HG03135 (cell line): ENCODE measurements around the gene SEC61A2.
"Not testable (repeated sequence)": the region's sequence is repeated elsewhere in the genome, so short reads cannot be mapped to it uniquely, and the experiment has no call there.

Source experiments
- ATAC-seq: cut with Tn5 transposase; IDR thresholded peaks from one replicate; pipeline ENCODE4 v1.9.1; 2021; ENCODE audit warnings: mild to moderate bottlenecking, moderate library complexity; ENCODE audit not compliant: unreplicated experiment

Gene SEC61A2

DNA sequence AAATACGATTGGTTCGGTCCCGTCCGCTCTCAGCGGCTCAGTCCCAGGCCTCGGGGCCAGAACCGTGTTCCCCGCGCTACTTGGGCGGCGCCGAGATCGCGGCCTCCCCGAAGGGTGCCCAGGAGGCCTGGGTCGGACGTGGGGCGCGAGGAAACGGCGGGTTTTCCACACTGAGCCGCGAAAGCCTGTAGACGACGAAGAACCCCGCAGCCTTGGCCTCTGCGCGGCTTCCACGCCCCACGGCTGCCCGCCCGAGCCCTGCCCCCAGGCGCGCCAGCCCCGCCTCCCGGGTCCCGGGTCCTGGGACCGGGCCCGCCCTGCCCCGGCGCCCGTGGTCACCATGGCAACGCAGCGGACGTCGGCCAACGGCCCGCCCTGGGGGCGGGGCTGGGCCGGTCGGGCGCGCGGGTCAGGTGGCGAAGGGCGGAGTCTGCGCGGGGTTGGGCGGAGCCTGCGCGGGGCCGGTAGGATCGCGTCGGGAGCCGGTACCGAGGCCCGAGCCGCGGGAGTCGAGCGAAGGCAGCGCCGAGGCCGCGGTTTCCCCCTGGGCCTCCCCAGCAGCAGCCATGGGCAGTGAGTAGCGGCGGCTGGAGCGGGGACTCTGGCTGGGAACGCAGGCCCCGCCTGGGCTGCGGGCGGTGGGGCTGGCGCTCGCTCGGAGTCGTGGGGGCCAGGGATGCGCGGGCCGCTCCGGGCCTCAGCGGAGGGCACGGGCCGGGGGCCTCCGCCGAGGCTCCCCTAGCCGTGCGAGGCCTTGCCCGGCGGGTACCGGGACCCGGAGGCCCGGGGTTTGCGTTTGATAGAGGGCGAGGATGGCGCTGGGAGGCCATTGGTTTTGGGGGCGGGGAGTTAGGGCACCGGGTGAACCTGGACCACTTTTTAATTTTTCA lies at the start of gene SEC61A2:
Gene SEC61A2, plus strand, starts transcription at position 456 of the 890 bp plus-strand sequence. Its CDS starts 111 bp downstream, at position 567.
- ATAC-seq: peak; percentile 93

- no peak for ATAC-seq
Observed at GRCh38 chr10:12081470-12081869, 48.0 kb upstream of the SEC61A2 start.

GRCh38 chr10:12081879-12082557 lies 47.5 kb upstream of the SEC61A2 start:
- ATAC-seq: no peak

GRCh38 chr10:12088919-12089318 lies 40.6 kb upstream of the SEC61A2 start:
- ATAC-seq: no peak

- no peak for ATAC-seq
Observed at GRCh38 chr10:12091421-12091820, 38.1 kb upstream of the SEC61A2 start.

GRCh38 chr10:12097361-12097760 lies 32.1 kb upstream of the SEC61A2 start:
- not testable (repeated sequence) for ATAC-seq

DNA sequence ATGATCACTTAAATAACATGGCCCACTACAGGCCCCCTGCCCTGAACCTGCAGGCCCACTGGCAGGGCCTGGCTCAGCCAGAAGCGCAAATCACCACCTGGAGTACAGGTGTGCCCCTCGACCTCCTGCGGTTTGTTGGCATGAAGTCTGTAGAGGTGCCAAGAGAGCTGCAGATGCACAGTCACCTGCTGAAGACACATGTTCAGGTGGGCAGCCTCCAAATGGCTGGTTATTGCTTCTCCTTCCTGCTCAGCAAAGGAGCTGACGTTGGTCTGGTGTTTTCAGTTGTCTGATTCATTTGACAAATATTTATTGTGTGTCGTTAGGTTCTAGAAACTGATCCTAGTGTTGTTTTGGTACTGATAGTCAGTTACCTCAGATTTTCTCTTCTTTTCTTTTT lies 31.7 kb upstream of the SEC61A2 start:
- ATAC-seq: no peak

GRCh38 chr10:12098966-12099365 lies 30.5 kb upstream of the SEC61A2 start:
- ATAC-seq: no peak

DNA sequence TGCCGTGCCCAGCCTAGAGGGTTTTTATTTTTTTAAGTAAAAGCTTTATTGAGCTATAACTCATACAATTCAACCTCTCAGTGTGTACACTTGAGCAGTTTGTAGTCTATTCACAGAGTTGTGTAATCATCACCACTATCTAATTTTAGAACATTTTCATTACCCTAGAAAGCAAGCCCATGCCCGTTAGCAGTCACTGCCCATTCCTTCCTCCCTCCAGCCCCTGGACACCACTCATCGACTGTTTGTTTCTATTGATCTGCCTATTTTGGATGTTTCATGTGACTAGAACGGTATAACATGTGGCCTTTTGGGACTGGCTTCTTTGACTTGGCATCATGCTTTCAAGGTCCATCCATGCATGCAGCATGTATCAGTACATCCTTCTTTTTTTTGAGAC lies 25.7 kb upstream of the SEC61A2 start:
- no peak for ATAC-seq

DNA sequence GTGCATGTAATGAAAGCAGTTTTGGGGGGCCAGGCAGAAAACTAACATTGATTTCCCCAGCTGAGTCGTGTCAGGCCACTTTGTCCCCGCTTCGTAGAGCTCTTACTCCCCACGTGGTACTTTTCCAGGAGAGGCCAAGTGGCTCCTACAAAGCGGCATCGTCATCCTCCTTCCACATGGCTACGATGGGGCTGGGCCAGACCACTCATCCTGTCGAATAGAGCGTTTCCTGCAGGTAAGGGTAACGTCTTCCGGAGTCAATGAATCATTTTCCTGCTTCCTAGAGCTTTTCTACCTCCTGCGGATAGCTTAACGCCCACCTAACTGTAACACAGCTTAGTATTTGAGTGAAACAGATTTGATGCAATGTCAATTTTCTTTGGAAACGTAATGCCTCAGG lies 21.7 kb upstream of the SEC61A2 start:
- no peak for ATAC-seq

- ATAC-seq: no peak
Observed at GRCh38 chr10:12109286-12109685, 20.2 kb upstream of the SEC61A2 start.

DNA sequence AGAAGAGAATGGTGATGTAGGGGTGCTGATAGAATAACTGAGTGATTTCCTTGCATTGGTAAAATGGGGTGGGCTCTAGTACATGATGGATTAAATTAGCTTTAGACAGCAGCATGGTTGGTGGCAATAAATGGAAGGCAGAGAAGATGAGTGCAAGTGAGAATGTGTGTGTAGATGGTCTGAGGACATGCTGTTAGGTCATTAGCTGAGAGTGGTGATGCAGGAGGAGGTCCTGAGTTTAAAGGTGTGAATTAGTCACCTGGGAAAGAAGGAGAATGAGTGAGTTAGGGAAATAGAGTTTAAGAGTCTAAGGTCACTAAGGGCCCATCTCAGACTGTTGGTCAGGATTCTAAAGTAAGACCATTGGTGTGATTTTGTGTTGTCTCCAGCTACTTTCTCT lies 17.9 kb upstream of the SEC61A2 start:
- no peak for ATAC-seq

DNA sequence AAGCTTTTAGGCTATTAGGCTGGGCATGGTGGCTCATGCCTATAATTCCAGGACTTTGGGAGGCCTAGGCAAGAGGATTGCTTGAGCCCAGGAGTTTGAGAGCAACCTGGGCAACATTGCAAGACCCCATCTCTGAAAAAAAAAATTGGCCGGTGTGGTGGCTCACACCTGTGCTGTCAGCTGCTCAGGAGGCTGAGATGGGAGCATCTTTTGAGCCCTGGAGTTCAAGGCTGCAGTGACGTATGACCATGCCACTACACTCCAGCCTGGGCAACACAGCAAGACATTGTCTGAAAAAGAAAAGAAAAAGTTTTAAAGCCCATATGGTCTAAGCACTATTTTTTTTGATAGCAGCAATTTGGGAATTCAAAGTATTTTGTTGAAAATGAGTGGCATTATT lies 15.8 kb upstream of the SEC61A2 start:
- ATAC-seq: no peak

DNA sequence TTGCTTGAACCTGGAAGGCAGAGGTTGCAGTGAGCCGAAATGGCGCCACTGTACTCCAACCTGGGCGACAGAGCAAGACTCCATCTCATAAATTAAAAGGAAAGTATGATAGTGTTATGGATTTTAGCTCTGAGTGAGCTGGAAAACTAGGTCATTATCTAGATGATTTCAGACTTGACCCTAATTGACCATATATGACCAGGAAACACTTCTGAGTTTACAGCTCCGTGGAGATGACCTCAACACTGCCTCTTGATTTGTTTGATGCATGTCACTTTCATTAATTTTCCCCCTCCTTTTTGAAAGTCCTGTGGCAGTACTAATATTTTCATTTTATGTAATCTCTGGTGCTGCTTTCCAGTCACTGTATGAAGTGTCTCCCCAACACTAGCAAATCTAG lies 7.8 kb upstream of the SEC61A2 start:
- ATAC-seq: no peak

DNA sequence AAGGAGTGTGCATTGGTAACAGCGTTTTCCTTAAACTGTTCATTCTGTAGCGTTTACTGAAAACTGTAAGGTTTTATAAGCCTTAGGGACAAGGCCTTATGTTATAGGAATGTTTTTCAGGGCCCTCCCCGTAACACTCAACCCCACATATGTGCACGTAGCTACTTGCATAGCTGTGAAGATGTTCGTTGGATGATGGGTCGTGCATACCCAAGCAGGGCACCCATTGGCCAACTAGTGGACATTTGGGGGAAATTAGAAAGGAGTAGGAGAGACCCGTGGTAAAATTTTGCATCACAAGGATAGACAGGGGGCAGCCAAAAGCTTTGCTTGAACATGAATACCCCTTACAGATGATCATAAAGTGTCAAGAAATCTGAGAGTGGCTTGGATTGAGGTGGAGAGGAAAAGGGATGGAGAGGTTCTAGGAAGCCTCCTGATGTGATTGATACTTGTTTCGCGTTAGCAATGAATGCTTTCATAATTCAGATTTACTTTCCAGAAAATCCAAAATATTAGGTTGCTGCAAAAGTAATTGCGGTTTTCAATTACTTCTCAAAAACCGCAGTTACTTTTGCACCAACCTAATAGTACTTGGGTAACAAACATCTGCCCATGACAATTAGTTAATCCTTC lies 878 bp downstream of the SEC61A2 start:
- ATAC-seq: peak; percentile 28

DNA sequence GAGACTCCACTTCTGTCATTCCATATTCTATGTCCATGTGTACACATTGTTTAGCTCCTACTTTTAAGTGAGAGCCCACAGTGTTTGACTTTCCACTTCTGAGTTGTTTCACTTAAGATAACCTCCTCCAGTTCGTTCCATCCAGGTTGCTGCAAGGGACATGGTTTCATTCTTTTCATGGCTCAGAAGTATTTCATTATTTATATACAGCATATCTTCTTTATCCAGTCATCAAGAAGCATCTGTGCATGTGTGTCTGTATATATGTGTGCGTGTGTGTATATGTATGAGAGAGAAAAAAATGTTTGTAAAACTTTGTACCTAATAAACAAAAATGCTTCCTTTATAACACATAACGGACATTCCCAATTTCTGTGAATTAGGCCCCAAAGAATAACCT lies 6.2 kb downstream of the SEC61A2 start:
- ATAC-seq: no peak

GRCh38 chr10:12140038-12140437 lies 10.6 kb downstream of the SEC61A2 start:
- no peak for ATAC-seq

DNA sequence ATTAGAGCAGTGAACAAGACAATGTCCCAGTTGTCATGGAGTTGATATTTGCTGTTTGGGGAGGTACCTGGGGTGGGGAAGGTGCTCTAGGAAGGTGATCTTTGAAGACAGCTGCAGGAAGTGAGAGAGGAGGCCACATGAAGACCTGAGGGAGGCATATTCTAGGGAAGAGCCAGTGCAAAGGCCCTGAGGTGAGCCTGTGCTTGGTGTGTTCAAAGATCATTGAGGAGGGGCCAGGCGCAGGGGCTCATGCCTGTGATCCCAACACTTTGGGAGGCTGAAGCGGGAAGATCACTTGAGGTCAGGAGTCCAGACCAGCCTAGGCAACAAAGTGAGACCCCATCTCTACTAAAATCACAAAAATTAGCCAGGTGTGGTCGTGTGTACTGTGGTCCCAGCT lies 15.1 kb downstream of the SEC61A2 start:
- ATAC-seq: no peak

DNA sequence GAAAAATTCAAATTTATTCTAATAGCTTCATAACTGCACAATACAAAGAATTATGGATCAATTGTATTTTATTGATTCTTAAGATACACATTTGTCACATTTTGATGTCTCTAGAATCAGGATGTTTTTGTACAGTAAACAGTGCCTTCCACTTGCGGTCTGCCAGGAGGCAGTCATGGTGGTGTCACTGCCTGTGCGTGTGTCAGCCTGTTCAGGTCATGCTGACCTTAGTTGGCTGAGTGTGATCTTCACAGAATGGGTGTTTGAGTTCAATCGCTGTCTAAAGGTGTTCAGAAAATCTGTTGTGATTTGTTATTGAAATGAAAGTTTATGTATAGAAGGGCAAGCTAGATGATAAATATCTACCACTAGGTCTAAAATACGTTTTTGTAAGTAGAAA lies 20.7 kb downstream of the SEC61A2 start:
- no peak for ATAC-seq

GRCh38 chr10:12154516-12154915 lies 25.0 kb downstream of the SEC61A2 start:
- no peak for ATAC-seq

GRCh38 chr10:12156367-12157123 lies 27.1 kb downstream of the SEC61A2 start:
- ATAC-seq: no peak
